ENCODE measurements around the gene ATPAF1. TPM values are rescaled to one million over a fixed set of nuclear protein-coding genes. Genes with fewer than 3 reads are reported as not detected.
A peak's percentile ranks its signal among the peaks of the same experiment; 100 is the strongest.

ATPAF1 gene
- total RNA-seq, 1 donor from 2014 or later = 23.6 TPM

DNA sequence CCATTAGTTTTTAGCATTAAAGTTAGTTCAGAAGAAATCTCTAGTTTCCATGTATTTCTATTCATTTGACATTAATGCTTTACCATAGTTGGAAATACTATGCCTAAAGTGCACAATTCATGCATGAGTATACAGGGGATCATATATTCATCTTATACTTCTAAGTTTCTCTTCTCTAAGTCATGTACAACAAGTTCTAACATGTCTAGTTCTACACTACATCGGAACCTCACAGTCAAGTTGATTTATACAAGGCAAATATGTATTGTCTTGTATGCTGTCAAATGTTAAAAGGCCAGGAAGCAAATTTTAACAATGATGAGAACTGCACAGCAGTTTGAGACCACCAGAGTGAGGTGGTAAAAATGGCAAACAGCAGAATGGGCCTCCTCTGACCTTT, 28.6 kb downstream of the ATPAF1 start:
- H3K4me3 ChIP-seq = no peak overlapping the region
- H3K4me1 ChIP-seq = peaks cover 0 to 14% of the 10 kb centered on the region in 2 donors
- TF ChIP-seq, protein P1, sequence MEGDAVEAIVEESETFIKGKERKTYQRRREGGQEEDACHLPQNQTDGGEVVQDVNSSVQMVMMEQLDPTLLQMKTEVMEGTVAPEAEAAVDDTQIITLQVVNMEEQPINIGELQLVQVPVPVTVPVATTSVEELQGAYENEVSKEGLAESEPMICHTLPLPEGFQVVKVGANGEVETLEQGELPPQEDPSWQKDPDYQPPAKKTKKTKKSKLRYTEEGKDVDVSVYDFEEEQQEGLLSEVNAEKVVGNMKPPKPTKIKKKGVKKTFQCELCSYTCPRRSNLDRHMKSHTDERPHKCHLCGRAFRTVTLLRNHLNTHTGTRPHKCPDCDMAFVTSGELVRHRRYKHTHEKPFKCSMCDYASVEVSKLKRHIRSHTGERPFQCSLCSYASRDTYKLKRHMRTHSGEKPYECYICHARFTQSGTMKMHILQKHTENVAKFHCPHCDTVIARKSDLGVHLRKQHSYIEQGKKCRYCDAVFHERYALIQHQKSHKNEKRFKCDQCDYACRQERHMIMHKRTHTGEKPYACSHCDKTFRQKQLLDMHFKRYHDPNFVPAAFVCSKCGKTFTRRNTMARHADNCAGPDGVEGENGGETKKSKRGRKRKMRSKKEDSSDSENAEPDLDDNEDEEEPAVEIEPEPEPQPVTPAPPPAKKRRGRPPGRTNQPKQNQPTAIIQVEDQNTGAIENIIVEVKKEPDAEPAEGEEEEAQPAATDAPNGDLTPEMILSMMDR (IDR thresholded peaks at IDR 0.05) = no peak
- peak overlapping the region in 1 of 2 donors; percentile 26 for H3K27ac ChIP-seq
- H3K27me3 ChIP-seq = no peaks in the 10 kb centered on the region
- no peak for DNase-seq (ENCODE audit: low spot score in 2 of 2)
- H3K9me3 ChIP-seq = no peaks in the 10 kb centered on the region
- H3K36me3 ChIP-seq = peaks cover 15 to 21% of the 10 kb centered on the region in 2 donors
- intact Hi-C loops (cut with DNase I) = no loop called here

- Histone ChIP-seq H3K9me3 (no peaks in the 10 kb centered on the region), H3K4me3 (no peak overlapping the region), H3K36me3 (peaks cover 17 to 27% of the 10 kb centered on the region in 2 donors), H3K27ac (peak overlapping the region; percentile 73 to 92), H3K4me1 (peaks cover 0 to 14% of the 10 kb centered on the region in 2 donors), H3K27me3 (no peaks in the 10 kb centered on the region)
- TF ChIP-seq, protein P1 (IDR thresholded peaks at IDR 0.05) = no peak
- intact Hi-C loops (cut with DNase I) = no loop called here
- no peak for DNase-seq (ENCODE audit: low spot score in 2 of 2)
Measured at GRCh38 chr1:46638921-46639320, 29.2 kb downstream of the ATPAF1 start.

DNA sequence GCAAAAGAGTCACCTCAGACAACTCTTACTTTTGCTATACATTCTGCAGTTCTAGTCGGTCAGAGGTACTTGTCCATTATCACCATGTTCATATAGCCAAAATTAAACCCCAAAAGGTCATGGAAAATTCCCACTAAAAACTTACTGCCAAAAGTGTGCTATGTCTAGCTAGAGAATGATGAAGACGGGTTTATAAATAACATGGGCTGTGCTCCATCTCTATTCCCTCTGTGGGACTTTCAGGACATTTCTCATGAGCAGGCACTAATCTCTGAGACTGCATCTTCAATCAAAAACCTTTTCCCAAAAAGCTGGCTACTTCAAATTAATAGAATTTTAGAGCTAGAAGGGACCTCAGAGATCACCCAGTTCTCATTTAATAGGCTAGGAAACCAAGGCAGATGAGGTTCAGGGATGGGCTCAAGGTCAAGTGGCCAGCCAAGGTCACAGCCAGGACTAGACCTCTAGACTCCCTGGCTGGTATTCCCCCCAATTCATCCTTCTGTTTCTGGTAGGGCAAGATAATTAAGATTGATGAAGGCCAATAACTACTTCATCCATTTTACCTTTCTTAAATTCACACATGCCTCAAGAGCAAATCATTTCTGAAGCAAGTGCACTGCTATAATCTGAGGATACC, 30.6 kb downstream of the ATPAF1 start:
- H3K4me1 ChIP-seq = peaks cover 0 to 10% of the 10 kb centered on the region in 2 donors
- H3K4me3 ChIP-seq = no peak overlapping the region
- no peak for DNase-seq (ENCODE audit: low spot score in 2 of 2)
- TF ChIP-seq, protein P1 (IDR thresholded peaks at IDR 0.05) = no peak
- no peaks in the 10 kb centered on the region for H3K9me3 ChIP-seq
- peaks cover 21 to 39% of the 10 kb centered on the region in 2 donors for H3K36me3 ChIP-seq
- peak overlapping the region; percentile 73 to 92 for H3K27ac ChIP-seq
- H3K27me3 ChIP-seq = no peaks in the 10 kb centered on the region
- intact Hi-C loops (cut with DNase I) = loop anchor here (1.0 to 2.0 kb wide), 2 partner anchors 19 to 31 kb away; partner anchors contain the start of gene ATPAF1

DNA sequence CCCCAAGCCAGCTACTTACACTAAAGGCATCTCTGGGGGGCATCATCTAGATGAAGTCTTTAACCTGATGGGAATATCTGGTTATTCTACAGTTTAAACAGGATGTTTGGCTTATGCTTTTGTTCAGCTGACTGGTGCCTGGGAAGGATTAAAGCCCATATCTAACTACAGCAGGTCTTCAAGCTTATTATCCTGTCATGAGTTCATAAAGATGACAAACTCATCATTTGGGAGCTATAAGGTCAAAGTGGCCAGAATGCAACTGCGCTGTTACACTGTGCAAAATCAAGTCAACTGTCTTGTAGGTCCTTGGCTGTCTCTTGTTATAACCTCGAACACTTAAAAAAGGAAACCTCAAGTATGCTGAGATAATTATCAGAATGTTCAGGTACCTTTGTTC, 33.0 kb downstream of the ATPAF1 start:
- Histone ChIP-seq H3K4me3 (no peak overlapping the region), H3K4me1 (peaks cover 0 to 10% of the 10 kb centered on the region in 2 donors), H3K36me3 (peaks cover 21 to 50% of the 10 kb centered on the region in 2 donors), H3K9me3 (no peaks in the 10 kb centered on the region), H3K27me3 (no peaks in the 10 kb centered on the region), H3K27ac (no peak overlapping the region)
- TF ChIP-seq, protein P1 (IDR thresholded peaks at IDR 0.05) = no peak
- intact Hi-C loops (cut with DNase I) = no loop called here
- DNase-seq (ENCODE audit: low spot score in 2 of 2) = no peak

- no peaks in the 10 kb centered on the region for H3K4me1 ChIP-seq
- peaks cover 26 to 55% of the 10 kb centered on the region in 2 donors for H3K36me3 ChIP-seq
- no peaks in the 10 kb centered on the region for H3K9me3 ChIP-seq
- TF ChIP-seq, protein P1 (IDR thresholded peaks at IDR 0.05) = no peak
- H3K27ac ChIP-seq = no peak overlapping the region
- DNase-seq (ENCODE audit: low spot score in 2 of 2) = no peak
- no peaks in the 10 kb centered on the region for H3K27me3 ChIP-seq
- H3K4me3 ChIP-seq = no peak overlapping the region
- intact Hi-C loops (cut with DNase I) = no loop called here
Measured at GRCh38 chr1:46630719-46631118, 37.4 kb downstream of the ATPAF1 start.
